ENCODE results near the gene RHPN2. TPM values are rescaled to one million over a fixed set of nuclear protein-coding genes. Genes with fewer than 3 reads are reported as not detected.

Gene RHPN2
- total RNA-seq, 2 experiments from 2014 or later: 3.5 to 3.9 TPM

Other genes starting within 250 kb of the RHPN2 start
- gene SLC7A9, start 195.1 kb downstream of the RHPN2 start, total RNA-seq: not detected
- gene CEP89, start 92.9 kb downstream of the RHPN2 start, total RNA-seq: 10 to 100 TPM; 18.5 to 19.5 TPM
- 1 to 10 TPM; 7.5 to 8.3 TPM for gene FAAP24, start 92.6 kb downstream of the RHPN2 start, total RNA-seq
- 10 to 100 TPM; 11.8 to 12.5 TPM for gene GPATCH1, start 16.3 kb upstream of the RHPN2 start, total RNA-seq
- gene WDR88, start 67.2 kb upstream of the RHPN2 start, total RNA-seq: not detected
- under 1 TPM; 0.17 to 0.31 TPM for gene LRP3, start 129.4 kb upstream of the RHPN2 start, total RNA-seq
- gene SLC7A10, start 161.0 kb upstream of the RHPN2 start, total RNA-seq: not detected
- under 1 TPM; 0.61 to 0.80 TPM for gene CEBPA, start 237.6 kb upstream of the RHPN2 start, total RNA-seq

Data from activated CD8-positive, alpha-beta memory T cell treated with anti-CD3 and anti-CD28 coated beads for 36 hours (primary cell).